HCT116 (cell line): ENCODE data around the gene ADAMTSL5.

Source experiments
- POLR2A ChIP-seq: IDR thresholded peaks from 2 replicates; pipeline ENCODE4 v1.7.0; 2011; ENCODE audit warnings: borderline replicate concordance; ENCODE audit not compliant: insufficient read depth, insufficient read length; ENCODE audit errors: extremely low read depth
- TF ChIP-seq, protein P1 (sequence below), 3 experiments: fragments of 200-600 bp in 1 of 3; sonication (generic) in 1 of 3; IDR thresholded peaks in 2 of 3; conservative IDR thresholded peaks in 1 of 3; 2 replicates each; pipeline ENCODE4 v1.5.1; 2012 to 2017; ENCODE audit warnings: low read depth in 2 of 3, low read length in 2 of 3, antibody characterized with exemption in 1 of 3, borderline replicate concordance in 1 of 3, control low read depth in 1 of 3, mild to moderate bottlenecking in 1 of 3, mixed read lengths in 1 of 3, mixed run types in 1 of 3, moderate library complexity in 1 of 3; ENCODE audit not compliant: insufficient read depth in 1 of 3

DNA sequence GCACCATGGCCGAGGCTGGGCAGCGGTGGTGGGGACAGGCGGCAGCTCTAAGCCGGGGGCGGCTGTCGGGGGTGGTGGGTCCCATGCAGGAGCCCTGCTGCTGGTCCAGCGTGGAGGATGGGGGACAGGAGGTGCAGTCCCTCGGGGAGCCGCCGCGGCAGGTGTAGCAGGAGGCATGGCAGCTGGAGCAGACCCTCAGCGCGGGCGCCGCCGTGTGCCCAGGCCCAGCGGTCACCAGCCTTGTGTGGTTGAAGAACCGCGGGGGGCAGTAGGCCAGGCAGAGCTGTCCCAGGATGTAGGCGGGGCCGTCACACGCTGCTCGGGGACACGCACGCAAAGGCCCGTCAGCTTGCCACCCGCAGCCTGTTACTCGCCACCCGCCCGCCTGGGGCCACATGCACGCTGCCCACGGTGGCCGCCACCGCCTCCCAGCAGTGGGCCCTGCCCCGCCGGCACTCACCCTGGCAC lies 30.9 kb downstream of the ADAMTSL5 start:
- TF ChIP-seq POLR2A: no peak
- TF ChIP-seq, protein P1, sequence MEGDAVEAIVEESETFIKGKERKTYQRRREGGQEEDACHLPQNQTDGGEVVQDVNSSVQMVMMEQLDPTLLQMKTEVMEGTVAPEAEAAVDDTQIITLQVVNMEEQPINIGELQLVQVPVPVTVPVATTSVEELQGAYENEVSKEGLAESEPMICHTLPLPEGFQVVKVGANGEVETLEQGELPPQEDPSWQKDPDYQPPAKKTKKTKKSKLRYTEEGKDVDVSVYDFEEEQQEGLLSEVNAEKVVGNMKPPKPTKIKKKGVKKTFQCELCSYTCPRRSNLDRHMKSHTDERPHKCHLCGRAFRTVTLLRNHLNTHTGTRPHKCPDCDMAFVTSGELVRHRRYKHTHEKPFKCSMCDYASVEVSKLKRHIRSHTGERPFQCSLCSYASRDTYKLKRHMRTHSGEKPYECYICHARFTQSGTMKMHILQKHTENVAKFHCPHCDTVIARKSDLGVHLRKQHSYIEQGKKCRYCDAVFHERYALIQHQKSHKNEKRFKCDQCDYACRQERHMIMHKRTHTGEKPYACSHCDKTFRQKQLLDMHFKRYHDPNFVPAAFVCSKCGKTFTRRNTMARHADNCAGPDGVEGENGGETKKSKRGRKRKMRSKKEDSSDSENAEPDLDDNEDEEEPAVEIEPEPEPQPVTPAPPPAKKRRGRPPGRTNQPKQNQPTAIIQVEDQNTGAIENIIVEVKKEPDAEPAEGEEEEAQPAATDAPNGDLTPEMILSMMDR (IDR thresholded peaks at IDR 0.05 in 2 of 3, conservative IDR thresholded peaks at IDR 0.05 in 1 of 3; ENCODE audit: borderline replicate concordance in 1 of 3, insufficient read depth in 1 of 3, low read depth in 2 of 3, low read length in 2 of 3): no peak
